Keratinocyte (primary cell): ENCODE results near the gene RPP21.

ENCODE experiments used
- CTCF ChIP-seq, 3 experiments: IDR thresholded peaks in 1 of 3; conservative IDR thresholded peaks in 1 of 3; optimal IDR thresholded peaks in 1 of 3; 2 replicates in 2 of 3; 3 replicates in 1 of 3; pipeline versions ENCODE3 to v1.5.1; 2011; ENCODE audit warnings: low read length in 3 of 3, mild to moderate bottlenecking in 3 of 3, moderate library complexity in 2 of 3, control low read depth in 1 of 3, inconsistent platforms in 1 of 3; ENCODE audit not compliant: insufficient read depth in 2 of 3; ENCODE audit errors: extremely low read depth in 1 of 3
- EZH2 ChIP-seq: IDR thresholded peaks from one replicate; pipeline ENCODE4 v1.6.1; 2012; ENCODE audit warnings: inconsistent platforms, mild to moderate bottlenecking, low read length, moderate library complexity

GRCh38 chr6:30349421-30350177 lies 4.6 kb downstream of the RPP21 start:
- no peak for TF ChIP-seq CTCF (optimal IDR thresholded peaks at IDR 0.05 in 1 of 3, IDR thresholded peaks at IDR 0.05 in 1 of 3, conservative IDR thresholded peaks at IDR 0.05 in 1 of 3; ENCODE audit: extremely low read depth in 1 of 3, insufficient read depth in 2 of 3, low read length in 3 of 3)
- TF ChIP-seq EZH2: no peak
